IMR-90 (cell line): ENCODE results near the gene SLF2.

Experiments used
- FOS ChIP-seq: fragments of 150-350 bp; IDR thresholded peaks from 2 replicates; pipeline ENCODE4 v1.6.1; 2016; ENCODE audit warnings: low read depth, low read length
- TF ChIP-seq, protein P1 (sequence below): conservative IDR thresholded peaks from 2 replicates; pipeline ENCODE4 v1.5.1; 2012; ENCODE audit warnings: mild to moderate bottlenecking, low read depth, low read length, improper control_type of control experiment

- TF ChIP-seq FOS, result no peak
- TF ChIP-seq, protein P1, sequence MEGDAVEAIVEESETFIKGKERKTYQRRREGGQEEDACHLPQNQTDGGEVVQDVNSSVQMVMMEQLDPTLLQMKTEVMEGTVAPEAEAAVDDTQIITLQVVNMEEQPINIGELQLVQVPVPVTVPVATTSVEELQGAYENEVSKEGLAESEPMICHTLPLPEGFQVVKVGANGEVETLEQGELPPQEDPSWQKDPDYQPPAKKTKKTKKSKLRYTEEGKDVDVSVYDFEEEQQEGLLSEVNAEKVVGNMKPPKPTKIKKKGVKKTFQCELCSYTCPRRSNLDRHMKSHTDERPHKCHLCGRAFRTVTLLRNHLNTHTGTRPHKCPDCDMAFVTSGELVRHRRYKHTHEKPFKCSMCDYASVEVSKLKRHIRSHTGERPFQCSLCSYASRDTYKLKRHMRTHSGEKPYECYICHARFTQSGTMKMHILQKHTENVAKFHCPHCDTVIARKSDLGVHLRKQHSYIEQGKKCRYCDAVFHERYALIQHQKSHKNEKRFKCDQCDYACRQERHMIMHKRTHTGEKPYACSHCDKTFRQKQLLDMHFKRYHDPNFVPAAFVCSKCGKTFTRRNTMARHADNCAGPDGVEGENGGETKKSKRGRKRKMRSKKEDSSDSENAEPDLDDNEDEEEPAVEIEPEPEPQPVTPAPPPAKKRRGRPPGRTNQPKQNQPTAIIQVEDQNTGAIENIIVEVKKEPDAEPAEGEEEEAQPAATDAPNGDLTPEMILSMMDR, result no peak
Observed at GRCh38 chr10:101005361-101005760, 92.6 kb downstream of the SLF2 start.
